Gastroesophageal sphincter (tissue), 4 donors: ENCODE data around the gene ACTR3C. TPM values are rescaled to one million over a fixed set of nuclear protein-coding genes. Genes with fewer than 3 reads are reported as not detected.
"Not testable (repeated sequence)": the region's sequence is repeated elsewhere in the genome, so short reads cannot be mapped to it uniquely, and the experiment has no call there.

Source experiments
- ATAC-seq: fragments of 150-250 bp; one replicate; pipeline ENCODE4 v1.9.1; 2016; ENCODE audit warnings: mild to moderate bottlenecking, moderate library complexity
- H3K27ac ChIP-seq, 4 donors: fragments of 200-600 bp; sonication (generic) in 3 of 4; 1 replicate in 3 of 4; 2 replicates in 1 of 4; pipeline ENCODE4 v1.5.1; 2016 to 2019
- H3K27me3 ChIP-seq: fragments of 200-600 bp; sonication (generic); one replicate; pipeline ENCODE4 v1.5.1; 2019
- H3K36me3 ChIP-seq, 2 donors: fragments of 200-600 bp; sonication (generic); one replicate each; pipeline ENCODE4 v1.5.1; 2019; ENCODE audit warnings: control low read depth in 1 of 2
- H3K4me1 ChIP-seq, 3 donors: fragments of 200-600 bp; sonication (generic); 1 replicate in 2 of 3; 2 replicates in 1 of 3; pipeline ENCODE4 v1.5.1; 2016 to 2019; ENCODE audit warnings: control low read depth in 2 of 3
- H3K4me3 ChIP-seq, 2 donors: fragments of 200-600 bp; sonication (generic); one replicate each; pipeline ENCODE4 v1.5.1; 2019; ENCODE audit warnings: mild to moderate bottlenecking in 1 of 2, moderate library complexity in 1 of 2
- H3K9me3 ChIP-seq, 3 donors: fragments of 200-600 bp; sonication (generic); one replicate each; pipeline ENCODE4 v1.5.1; 2017 to 2019; ENCODE audit warnings: control low read depth in 2 of 3
- EP300 ChIP-seq: sonication (generic); formaldehyde crosslinking; IDR thresholded peaks from one replicate; pipeline ENCODE4 v1.6.1; 2017; ENCODE audit warnings: antibody characterized with exemption, mild to moderate bottlenecking
- POLR2A ChIP-seq, 2 donors: fragments of 450-650 bp; IDR thresholded peaks; one replicate each; pipeline ENCODE4 v1.6.1; 2017; ENCODE audit warnings: antibody characterized with exemption in 2 of 2, mild to moderate bottlenecking in 2 of 2, moderate library complexity in 1 of 2
- POLR2AphosphoS5 ChIP-seq: sonication (generic); formaldehyde crosslinking; IDR thresholded peaks from one replicate; pipeline ENCODE4 v1.6.1; 2017; ENCODE audit warnings: antibody characterized with exemption
- WGBS, 2 donors: methylation state at CpG; one replicate each; pipeline ENCODE4 v1.1.5; 2018; ENCODE audit warnings: low coverage in 1 of 2; 5-methylcytosine and 5-hydroxymethylcytosine counted together
- total RNA-seq, 4 donors: library from RNA; depleted of rRNA; stranded (reverse); fragments of >200 nt; gene quantifications; one replicate each; pipeline ENCODE4 v1.1.0, GENCODE V29; 2016
- TF ChIP-seq, protein P1 (sequence below), 4 experiments: fragments of 200-600 bp in 2 of 4; fragments of 450-650 bp in 2 of 4; sonication (generic) in 1 of 4; IDR thresholded peaks; one replicate each; pipeline ENCODE4 v1.5.1; 2017 to 2019; ENCODE audit warnings: antibody characterized with exemption in 4 of 4, mild to moderate bottlenecking in 2 of 4, moderate library complexity in 2 of 4

The ACTR3C gene
- total RNA-seq, 4 donors from 2014 or later, result 6.4 to 10.0 (median 8.1) TPM

DNA sequence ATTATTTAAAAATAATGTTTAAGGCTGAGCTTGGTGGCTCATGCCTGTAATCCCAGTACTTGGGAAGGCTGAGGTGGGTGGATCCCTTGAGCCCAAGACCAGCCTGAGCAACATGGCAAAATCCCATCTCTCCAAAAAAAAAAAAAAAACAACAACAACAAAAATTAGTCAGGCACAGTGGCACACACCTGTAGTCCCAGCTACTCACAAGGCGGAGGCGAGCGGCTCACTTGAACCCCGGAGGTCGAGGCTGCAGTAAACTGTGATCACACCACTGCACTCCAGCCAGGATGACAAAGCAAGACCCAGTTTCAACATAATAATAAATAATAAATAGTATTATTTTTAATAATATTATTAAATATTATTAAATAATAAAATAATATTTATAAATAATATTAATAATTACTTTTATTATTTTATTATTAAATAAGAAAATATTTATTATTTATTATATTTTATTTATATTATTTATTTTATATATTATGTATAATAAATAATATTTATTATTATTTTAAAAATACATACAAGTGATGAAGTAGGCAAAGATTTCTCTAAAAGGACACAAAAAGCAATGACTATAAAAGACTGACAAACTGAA lies 8.6 kb downstream of the ACTR3C start:
- 80 to 94% methylated on average over 2 to 5 of the region's 5 CpGs for WGBS, 2 donors
- no peak overlapping the region for H3K27ac ChIP-seq
- no peak for TF ChIP-seq EP300
- no peaks in the 10 kb centered on the region for H3K36me3 ChIP-seq
- H3K4me3 ChIP-seq, result no peak overlapping the region
- H3K4me1 ChIP-seq, result no peaks in the 10 kb centered on the region
- ATAC-seq, result no peak
- H3K9me3 ChIP-seq, result no peaks in the 10 kb centered on the region
- no peaks in the 10 kb centered on the region for H3K27me3 ChIP-seq

DNA sequence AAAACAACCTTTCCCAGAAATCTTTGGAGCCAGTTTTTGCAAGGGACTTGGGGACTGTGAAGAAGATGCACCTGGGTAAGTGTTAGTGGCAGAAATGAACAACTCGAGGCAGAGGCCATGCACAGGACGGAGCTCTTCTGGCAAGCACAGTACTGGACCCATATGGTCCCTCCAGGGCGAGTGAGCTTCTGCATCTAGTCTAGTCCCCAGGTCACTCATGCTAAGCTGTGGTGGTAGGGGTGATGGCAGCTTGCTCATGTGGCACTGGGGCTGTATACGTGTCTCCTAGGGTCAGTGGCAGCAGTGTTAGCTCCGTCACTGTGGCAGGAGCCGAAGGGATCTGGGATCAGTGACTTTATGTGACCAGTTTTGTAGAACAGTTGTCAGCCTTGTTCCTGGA lies 9.5 kb downstream of the ACTR3C start:
- no peak for ATAC-seq
- WGBS, 2 donors, result 88% methylated on average over 4 of the region's 6 CpGs; no CpG with 5 or more reads in 1 of the 2 donors
- TF ChIP-seq, protein P1, sequence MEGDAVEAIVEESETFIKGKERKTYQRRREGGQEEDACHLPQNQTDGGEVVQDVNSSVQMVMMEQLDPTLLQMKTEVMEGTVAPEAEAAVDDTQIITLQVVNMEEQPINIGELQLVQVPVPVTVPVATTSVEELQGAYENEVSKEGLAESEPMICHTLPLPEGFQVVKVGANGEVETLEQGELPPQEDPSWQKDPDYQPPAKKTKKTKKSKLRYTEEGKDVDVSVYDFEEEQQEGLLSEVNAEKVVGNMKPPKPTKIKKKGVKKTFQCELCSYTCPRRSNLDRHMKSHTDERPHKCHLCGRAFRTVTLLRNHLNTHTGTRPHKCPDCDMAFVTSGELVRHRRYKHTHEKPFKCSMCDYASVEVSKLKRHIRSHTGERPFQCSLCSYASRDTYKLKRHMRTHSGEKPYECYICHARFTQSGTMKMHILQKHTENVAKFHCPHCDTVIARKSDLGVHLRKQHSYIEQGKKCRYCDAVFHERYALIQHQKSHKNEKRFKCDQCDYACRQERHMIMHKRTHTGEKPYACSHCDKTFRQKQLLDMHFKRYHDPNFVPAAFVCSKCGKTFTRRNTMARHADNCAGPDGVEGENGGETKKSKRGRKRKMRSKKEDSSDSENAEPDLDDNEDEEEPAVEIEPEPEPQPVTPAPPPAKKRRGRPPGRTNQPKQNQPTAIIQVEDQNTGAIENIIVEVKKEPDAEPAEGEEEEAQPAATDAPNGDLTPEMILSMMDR (IDR thresholded peaks at IDR 0.05), result no peak
- TF ChIP-seq EP300 (no peak), POLR2AphosphoS5 (no peak), POLR2A (IDR thresholded peaks at IDR 0.05) (no peak)
- no peaks in the 10 kb centered on the region for H3K36me3 ChIP-seq
- H3K27me3 ChIP-seq, result no peaks in the 10 kb centered on the region
- H3K4me3 ChIP-seq, result no peak overlapping the region
- no peak overlapping the region for H3K27ac ChIP-seq
- H3K9me3 ChIP-seq, result no peaks in the 10 kb centered on the region
- no peaks in the 10 kb centered on the region for H3K4me1 ChIP-seq

DNA sequence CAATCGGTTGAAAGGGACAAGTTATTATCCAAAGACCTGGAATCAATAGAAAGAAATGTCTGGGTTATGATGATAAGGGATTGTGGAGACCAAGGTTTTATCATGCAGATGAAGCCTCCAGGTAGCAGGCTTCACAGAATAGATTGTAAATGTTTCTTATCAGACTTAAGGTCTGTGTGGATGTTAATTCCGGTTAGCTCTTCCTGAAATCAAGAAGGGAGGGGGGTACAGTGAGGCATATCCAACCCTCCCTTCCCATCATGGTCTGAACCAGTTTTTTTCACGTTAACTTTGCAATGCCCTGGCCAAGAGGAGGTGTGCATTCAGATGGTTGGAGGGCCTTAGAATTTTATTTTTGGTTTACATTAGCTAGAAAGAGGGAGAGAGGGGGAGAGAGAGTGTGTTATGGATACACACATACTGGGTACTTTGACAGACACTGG lies 10.0 kb downstream of the ACTR3C start:
- Histone ChIP-seq H3K4me3 (no peak overlapping the region), H3K9me3 (no peaks in the 10 kb centered on the region), H3K4me1 (no peaks in the 10 kb centered on the region), H3K27me3 (no peaks in the 10 kb centered on the region), H3K36me3 (no peaks in the 10 kb centered on the region), H3K27ac (no peak overlapping the region)
- ATAC-seq, result no peak
- WGBS, 2 donors, result 74 to 75% methylated on average over 3 of the region's 3 CpGs
- TF ChIP-seq, protein P1 (IDR thresholded peaks at IDR 0.05), result no peak
- TF ChIP-seq POLR2A (IDR thresholded peaks at IDR 0.05) (no peak), EP300 (no peak), POLR2AphosphoS5 (no peak)

DNA sequence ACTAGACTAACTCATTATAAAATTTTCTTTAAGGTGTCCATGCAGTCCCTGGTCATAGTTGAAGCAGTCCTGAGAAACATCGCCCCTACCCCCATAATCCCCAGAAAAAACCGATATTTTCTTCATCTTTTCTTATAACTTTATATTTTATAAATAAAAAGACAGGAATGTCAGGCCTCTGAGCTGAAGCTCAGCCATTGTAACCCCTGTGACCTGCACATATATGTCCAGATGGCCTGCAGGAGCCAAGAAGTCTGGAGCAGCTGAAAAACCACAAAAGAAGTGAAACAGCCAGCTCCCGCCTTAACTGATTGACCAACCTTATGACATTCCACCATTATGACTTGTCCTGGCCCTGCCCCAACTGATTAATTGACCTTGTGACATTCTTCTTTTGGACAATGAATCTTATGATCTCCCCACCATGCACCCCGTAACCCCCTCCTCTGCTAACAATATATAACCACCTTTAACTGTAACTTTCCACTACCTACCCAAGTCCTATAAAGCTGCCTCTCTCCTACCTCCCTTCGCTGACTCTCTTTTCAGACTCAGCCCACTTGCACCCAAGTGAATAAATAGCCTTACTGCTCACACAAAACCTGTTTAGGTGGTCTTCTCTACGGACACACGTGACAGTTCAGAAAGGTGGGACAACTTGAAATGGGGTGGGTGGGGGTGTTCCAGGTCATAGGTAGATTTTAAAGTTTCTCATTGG lies 10.5 kb downstream of the ACTR3C start:
- H3K27ac ChIP-seq, H3K4me3 ChIP-seq, ATAC-seq, H3K27me3 ChIP-seq, H3K4me1 ChIP-seq, H3K9me3 ChIP-seq, H3K36me3 ChIP-seq: not testable (repeated sequence)
- 85 to 91% methylated on average over 5 to 7 of the region's 7 CpGs for WGBS, 2 donors

DNA sequence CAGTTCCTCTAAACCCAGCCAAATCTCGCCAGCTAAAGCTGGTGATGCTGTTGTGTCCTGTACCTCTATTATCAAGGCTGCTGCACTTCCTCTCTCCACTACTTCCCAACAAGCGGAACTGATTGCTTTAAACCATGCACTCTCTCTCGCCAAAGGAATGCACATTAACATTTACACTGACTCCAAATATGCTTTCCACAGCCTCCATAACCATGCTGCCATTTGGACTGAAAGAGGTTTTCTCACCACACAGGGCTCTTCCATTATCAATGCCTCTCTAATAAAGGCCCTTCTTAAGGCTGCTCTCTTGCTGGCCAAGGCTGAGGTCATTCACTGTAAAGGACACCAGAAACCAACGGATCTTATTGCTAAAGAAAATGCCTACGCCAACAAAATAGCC lies 11.6 kb downstream of the ACTR3C start:
- Histone ChIP-seq H3K36me3 (no peaks in the 10 kb centered on the region), H3K27me3 (no peaks in the 10 kb centered on the region), H3K4me3 (no peak overlapping the region), H3K27ac (no peak overlapping the region), H3K4me1 (no peaks in the 10 kb centered on the region), H3K9me3 (no peaks in the 10 kb centered on the region)
- TF ChIP-seq, protein P1 (IDR thresholded peaks at IDR 0.05), result no peak
- no peak for ATAC-seq
- WGBS, 2 donors, result 73 to 75% methylated on average over 4 to 5 of the region's 5 CpGs

DNA sequence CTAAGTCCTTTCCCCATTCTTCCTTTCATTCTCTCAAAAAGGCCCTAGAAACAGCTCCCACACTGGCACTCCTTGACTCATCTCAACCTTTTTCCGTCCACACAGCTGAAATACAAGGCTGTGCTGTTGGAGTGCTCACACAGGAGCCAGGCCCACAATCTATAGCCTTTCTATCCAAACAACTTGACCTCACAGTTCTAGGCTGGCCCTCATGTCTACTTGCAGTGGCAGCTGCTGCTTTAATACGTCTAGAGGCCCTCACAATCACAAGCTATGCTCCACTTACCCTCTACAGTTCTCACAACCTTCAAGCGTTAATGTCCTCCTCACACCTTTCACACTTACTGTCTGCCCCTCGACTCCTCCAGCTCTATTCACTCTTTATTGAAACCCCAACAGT lies 12.2 kb downstream of the ACTR3C start:
- Histone ChIP-seq H3K4me3 (no peak overlapping the region), H3K27ac (no peak overlapping the region), H3K9me3 (no peaks in the 10 kb centered on the region), H3K27me3 (no peaks in the 10 kb centered on the region), H3K4me1 (no peaks in the 10 kb centered on the region), H3K36me3 (no peaks in the 10 kb centered on the region)
- WGBS, 2 donors, result 85 to 87% methylated on average over 4 of the region's 4 CpGs
- TF ChIP-seq EP300, result no peak
- no peak for TF ChIP-seq POLR2A (IDR thresholded peaks at IDR 0.05)
- TF ChIP-seq, protein P1 (IDR thresholded peaks at IDR 0.05), result no peak
- TF ChIP-seq POLR2AphosphoS5, result no peak
- ATAC-seq, result no peak
